Body of pancreas (tissue), 4 donors: Measurements from ENCODE around the gene WDR37.

Experiments
- CTCF ChIP-seq, 7 experiments: fragments of 450-650 bp in 4 of 7; fragments of 200-600 bp in 3 of 7; sonication (generic) in 3 of 7; IDR thresholded peaks; one replicate each; pipeline ENCODE4 v1.5.1; 2016 to 2019; ENCODE audit warnings: antibody characterized with exemption in 7 of 7
- POLR2A ChIP-seq, 3 donors: fragments of 450-650 bp; IDR thresholded peaks; one replicate each; pipeline ENCODE4 v1.6.1; 2016; ENCODE audit warnings: antibody characterized with exemption in 3 of 3, mild to moderate bottlenecking in 2 of 3

- TF ChIP-seq CTCF (IDR thresholded peaks at IDR 0.05) (no peak), POLR2A (IDR thresholded peaks at IDR 0.05) (no peak)
These were observed 101.9 kb downstream of the WDR37 start for GRCh38 chr10:1158066-1158465.
